Stimulated activated CD4-positive, alpha-beta T cell treated with anti-CD3 and anti-CD28 coated beads, Interleukin-2, amount 100 ng/mL, for 24 hours (primary cell): Measurements from ENCODE around the gene CPEB4.
A peak's percentile ranks its signal among the peaks of the same experiment; 100 is the strongest.

Source experiments
- DNase-seq, 2 donors: peaks; one replicate each; pipeline ENCODE4 v3.0.0-alpha.2; 2020

The CPEB4 gene

DNA sequence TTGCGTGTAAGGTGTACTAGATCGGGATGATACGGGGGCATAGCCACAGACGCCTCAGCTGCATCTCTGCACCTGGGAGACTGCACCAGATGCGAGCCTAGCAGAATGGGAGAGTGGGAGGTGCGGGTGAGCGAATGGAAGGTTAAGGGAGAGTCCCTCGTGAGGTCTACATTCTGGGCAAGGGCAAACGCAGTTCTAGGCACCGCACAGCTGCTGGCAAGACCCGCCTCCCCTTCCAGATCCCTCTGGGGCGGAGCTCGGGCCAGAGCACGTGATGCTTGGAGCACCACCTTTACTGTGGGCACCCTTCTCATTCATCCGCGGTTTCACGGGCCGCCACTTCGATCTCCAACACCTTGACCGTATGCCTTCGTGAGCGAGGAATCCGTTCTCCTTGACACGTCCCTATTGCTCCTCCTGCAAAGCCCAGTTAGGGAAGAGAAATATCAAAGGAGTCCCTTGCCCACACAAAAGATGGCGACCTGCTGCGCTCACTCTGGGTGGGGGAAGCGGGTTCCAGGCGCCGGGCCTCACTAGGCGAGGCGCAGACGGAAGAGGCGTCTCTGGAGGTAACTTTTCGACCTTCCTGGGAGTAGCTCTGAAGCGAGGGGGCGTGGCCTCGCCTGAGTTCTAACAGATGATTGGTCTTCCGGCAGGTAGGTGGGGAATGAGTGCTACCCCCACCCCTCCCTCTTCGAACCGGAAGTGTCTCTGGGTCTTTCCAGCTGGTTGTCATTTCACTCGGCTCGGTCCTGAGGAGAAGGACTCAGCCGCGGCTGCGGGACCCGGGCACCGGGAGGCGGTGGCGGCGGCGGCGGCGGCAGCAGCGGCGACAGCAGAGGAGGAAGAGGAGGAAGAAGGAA lies at the start of gene CPEB4:
CPEB4 (plus strand) TSS at position 740 of the 863 bp plus-strand sequence. CDS start 1,385 bp downstream, outside the sequence.
- DNase-seq: peak; percentile 96

DNA sequence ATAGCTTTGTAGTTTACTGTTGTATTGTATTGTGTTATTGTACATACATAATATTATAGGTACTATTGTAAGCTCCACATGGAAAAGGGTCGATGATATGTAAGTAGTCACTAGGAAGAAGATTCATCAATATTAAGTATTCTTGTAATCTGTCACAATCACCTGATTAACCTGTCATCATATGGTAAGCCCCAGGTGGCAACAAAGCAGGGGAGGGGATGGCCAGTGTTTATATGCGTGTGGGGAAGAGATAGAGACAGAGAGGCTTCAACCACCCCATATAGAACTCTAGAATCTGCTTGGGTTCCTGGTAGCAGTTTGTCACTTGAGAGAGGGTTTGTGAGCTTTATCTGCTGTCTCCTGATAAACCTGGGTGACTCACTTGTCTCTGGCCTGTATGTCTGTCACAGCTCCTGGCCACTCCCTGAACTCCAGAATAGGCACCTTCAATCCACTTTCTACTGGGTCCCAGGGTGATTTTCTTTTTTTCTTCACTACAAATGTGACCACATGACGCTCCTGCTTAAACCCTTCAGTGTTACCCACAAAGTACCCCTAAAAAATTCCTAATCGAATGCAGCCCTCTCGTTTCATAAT lies 48.9 kb upstream of the CPEB4 start:
- no peak for DNase-seq

DNA sequence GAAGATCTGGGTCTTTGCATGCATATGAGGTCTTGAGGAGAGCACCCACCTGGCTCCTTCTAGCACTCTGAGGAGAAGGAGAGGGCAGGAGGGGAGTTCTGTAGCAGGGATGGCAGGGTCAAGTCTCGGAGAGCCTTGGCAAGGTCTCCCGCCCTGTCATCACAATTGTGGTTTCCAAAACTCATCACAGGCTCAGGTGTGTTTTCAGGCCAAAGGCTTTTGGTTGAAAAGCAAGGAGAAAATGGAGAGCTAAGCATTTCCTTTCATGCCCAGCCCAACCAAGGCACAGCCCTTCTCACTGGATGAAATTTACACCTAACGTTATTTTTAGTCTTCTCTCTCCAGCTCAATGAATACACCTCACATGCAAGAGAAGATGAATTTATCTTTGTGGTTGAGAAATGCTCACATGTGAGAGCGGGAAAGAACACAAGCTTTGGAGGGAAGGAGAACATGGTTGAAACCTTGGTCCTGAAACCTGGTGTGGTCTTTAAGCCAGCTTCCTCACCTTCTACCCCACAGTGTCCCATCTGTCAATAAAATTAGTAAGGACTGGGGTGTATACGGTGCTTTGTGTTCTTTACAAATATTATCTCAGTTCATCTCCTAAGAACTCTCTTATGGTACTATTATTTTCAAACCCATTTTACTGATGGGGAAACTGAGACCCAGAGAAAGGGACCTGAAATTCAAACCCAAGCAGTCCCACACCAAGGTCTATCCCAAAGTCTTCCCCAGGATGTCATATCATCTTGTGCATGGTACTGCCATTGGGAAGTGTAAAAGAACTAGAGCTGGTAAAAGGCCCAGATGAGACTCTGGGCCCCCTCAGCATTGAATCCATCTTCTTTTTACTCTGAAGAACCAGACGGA lies 47.8 kb upstream of the CPEB4 start:
- DNase-seq: no peak

- no peak for DNase-seq
Observed at GRCh38 chr5:173841710-173842109, 46.4 kb upstream of the CPEB4 start.

- no peak for DNase-seq
Observed at GRCh38 chr5:173843794-173844193, 44.4 kb upstream of the CPEB4 start.

DNA sequence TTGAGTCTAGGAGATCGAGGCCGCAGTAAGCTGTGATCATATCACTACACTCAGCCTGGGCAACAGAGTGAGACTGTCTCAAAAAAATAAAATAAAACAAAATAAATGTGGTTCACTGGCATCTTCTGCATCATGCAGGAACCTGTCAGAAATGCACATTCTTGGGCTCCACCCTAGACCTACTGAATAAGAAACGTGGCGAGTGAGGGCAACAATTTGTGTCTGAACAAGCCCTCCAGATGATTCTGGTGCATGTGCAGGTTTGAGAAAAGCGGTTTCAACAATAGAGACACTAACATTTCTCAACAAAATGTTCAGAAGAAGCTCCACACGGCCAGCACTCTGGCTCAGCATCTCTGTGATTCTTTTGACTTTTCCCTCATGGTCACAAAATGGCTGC lies 42.8 kb upstream of the CPEB4 start:
- no peak for DNase-seq

- DNase-seq: no peak
Observed at GRCh38 chr5:173846929-173847501, 41.1 kb upstream of the CPEB4 start.

GRCh38 chr5:173848986-173849596 lies 39.1 kb upstream of the CPEB4 start:
- no peak for DNase-seq

DNA sequence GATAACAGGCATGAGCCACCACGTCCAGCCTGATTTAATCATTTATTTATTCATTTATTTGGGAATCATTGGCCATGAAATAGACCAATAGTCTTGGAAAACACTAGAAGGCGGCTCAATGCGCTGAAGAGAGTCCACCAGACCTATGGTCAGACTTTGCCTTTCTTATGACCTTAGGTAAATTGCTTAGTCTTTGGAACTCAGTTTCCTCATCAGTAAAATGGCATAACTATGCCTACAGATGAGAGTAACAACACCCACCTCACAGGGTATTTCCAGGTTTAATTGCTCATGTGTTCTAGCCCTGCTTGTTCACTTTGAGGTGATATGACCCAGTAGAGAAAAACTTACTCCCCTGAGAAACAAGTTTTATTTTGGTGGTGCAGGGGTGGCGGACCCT lies 38.2 kb upstream of the CPEB4 start:
- no peak for DNase-seq

GRCh38 chr5:173850659-173851058 lies 37.5 kb upstream of the CPEB4 start:
- DNase-seq: no peak

DNA sequence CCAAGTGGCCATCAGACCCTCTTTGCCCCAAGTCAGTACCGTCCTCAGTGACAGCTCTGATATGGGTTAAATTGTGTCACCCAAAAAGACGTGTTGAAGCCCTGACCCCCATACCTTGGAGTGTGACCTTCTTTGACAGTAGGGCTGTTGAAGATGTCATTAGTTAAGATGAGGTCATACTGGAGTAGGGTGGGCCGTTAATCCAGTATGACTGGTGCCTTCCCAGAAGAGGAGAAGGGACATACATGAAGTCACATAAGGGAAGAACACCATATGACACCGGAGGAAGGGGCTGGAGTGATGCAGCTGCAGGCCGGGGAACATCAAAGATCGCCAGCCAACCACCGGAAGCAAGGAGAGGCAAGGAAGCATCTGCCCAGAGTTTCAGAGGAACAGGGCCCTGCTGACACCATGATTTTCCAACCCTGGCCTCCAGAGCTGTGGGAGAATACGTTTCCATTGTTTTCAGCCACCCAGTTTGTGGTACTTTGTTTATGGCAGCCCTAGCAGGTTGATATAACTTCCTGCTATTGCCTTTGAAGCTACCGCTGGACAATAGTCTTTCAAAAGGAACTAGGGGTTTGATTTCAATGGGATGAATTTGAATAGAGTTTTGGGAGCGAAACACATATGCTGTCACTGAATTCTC lies 36.4 kb upstream of the CPEB4 start:
- DNase-seq: no peak

DNA sequence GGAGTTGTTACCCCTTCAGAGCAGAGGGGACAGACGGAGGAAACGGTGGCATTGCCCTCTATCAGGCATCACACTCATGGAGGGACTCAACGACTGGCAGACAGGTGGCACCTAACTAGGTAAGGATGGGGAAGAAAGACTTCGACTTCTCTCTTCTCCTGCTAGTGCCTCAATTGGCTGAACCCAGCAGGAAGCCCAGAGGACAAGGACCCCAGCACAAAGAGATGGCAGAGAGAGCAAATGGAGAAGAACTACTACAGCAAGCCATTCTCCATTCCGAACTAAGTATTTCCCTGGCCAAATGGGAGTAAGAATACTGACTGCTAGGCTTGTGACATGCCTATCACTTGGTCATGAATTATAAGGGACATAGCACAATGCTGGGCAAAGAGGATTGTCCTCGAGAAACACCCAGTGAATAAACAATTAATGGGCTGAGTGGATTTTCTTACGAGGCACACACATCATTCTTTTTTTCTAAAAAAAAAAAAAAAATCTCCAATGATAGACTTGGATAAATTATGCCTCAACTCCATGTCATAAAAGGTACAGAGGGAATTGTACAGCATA lies 35.3 kb upstream of the CPEB4 start:
- DNase-seq: no peak

DNA sequence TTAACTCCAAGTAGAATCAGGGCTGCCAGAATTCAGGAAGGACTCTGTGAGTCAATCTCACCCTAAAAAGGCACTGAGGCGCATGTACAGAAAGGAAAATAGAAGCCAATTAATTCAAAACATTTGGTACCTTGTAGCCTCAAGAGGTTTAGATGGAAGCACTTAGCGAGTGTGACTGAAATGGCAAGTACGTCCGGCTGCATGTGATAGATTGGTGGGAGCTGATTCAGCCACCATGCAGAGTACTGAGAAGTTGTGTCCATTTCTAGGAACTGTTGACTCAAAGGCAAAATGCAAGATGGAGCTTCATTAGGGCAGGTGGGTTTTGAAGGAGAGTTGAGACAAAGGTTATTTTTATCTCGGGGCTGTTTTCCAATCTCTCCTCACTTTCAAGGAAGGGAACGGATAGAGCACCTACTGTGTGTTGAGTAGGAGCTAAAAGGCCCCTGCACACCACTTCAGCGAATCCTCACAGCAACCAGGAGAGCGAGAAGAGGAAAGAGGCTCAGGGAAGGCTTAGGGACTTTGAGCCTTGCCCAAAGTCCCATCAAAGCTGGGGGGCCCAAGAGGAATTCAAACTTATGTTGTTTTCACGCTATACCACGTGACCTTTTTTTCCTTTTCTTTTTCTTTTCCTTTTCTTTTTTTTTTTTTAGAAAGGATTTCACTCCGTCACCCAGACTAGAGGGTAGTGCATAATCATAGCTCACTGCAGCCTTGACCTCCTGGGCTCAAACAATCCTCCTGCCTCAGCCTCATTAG lies 34.6 kb upstream of the CPEB4 start:
- no peak for DNase-seq

DNA sequence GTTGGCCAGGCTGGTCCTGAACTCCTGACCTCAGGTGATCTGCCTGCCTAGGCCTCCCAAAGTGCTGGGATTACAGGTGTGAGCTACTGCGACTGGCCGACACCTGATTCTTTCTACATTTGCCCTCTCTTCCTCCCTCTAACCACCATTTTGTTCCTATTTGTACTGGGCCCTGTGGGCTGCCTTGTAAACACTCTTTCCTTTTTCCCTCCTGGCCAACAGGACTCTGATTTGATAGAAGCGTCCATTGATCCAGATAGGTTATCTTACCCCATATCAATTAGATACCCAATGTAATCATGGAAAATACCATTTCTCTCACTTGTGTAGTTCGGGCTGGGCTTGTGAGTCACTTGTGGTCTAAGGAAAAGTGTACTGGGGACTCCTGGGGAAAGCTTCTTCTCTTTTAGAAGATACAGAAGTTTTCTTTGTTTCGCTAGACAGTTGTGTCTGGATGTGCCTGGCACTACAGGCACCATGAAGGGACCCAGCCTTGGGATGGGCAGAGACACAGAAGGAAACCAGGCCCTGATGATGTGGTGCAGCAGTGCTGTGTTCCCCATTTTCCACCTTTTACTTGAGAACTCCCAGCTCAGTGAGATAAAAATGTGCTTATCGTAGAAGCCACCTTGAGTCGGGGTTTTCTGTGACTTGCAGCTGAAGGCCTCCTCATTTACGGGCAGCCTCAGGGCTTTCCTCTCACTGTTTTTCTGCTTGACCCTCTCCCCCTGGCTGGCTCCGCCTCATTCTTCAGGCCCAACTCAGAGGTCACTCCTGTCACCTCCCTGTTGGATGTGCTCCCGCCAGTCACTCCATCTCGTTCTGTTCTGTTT lies 32.8 kb upstream of the CPEB4 start:
- DNase-seq: no peak

- DNase-seq: no peak
Observed at GRCh38 chr5:173855995-173856656, 32.0 kb upstream of the CPEB4 start.

GRCh38 chr5:173857234-173857633 lies 30.9 kb upstream of the CPEB4 start:
- no peak for DNase-seq

GRCh38 chr5:173858021-173858669 lies 30.0 kb upstream of the CPEB4 start:
- DNase-seq: no peak

- DNase-seq: no peak
Observed at GRCh38 chr5:173858670-173859407, 29.3 kb upstream of the CPEB4 start.
